HepG2 (cell line): ENCODE results near the gene ICE2. TPM values are rescaled to one million over a fixed set of nuclear protein-coding genes. Genes with fewer than 3 reads are reported as not detected.

Source experiments
- DR1 ChIP-seq: sonication (generic); formaldehyde crosslinking; IDR thresholded peaks from 2 replicates; pipeline ENCODE4 v1.8.0; 2021; ENCODE audit warnings: mild to moderate bottlenecking, missing genetic modification reagents, inconsistent platforms
- EP300 ChIP-seq, 3 experiments: sonication (generic) in 1 of 3; formaldehyde crosslinking in 1 of 3; IDR thresholded peaks; 2 replicates each; pipeline versions ENCODE4 v1.5.1 to v1.6.1; 2011 to 2020; ENCODE audit warnings: low read depth in 2 of 3, low read length in 2 of 3, borderline replicate concordance in 1 of 3, improper control_type of control experiment in 1 of 3, mild to moderate bottlenecking in 1 of 3, missing genetic modification reagents in 1 of 3, moderate library complexity in 1 of 3
- GATAD1 ChIP-seq: IDR thresholded peaks from 2 replicates; pipeline ENCODE4 v1.6.1; 2016; ENCODE audit warnings: missing genetic modification reagents, missing compliant biosample characterization
- HES4 ChIP-seq: sonication (generic); formaldehyde crosslinking; IDR thresholded peaks from 2 replicates; pipeline ENCODE4 v1.9.0; 2021; ENCODE audit warnings: mild to moderate bottlenecking, missing genetic modification reagents, borderline replicate concordance
- HNRNPLL ChIP-seq: fragments of 200-400 bp; formaldehyde crosslinking; IDR thresholded peaks from 2 replicates; pipeline ENCODE4 v1.6.1; 2017; ENCODE audit warnings: mild to moderate bottlenecking, low read depth, low read length; ENCODE audit not compliant: poor library complexity, severe bottlenecking
- JARID2 ChIP-seq: sonication (generic); formaldehyde crosslinking; IDR thresholded peaks from 2 replicates; pipeline ENCODE4 v1.8.1; 2023; ENCODE audit warnings: missing genetic modification reagents, inconsistent platforms; ENCODE audit not compliant: insufficient replicate concordance
- KMT2B ChIP-seq: IDR thresholded peaks from 2 replicates; pipeline ENCODE4 v1.6.1; 2016; ENCODE audit warnings: missing genetic modification reagents, missing compliant biosample characterization
- NR2C2 ChIP-seq: sonication (generic); formaldehyde crosslinking; IDR thresholded peaks from 2 replicates; pipeline ENCODE4 v1.4.0; 2020; ENCODE audit warnings: missing genetic modification reagents, mild to moderate bottlenecking, moderate library complexity, borderline replicate concordance
- PHF21A ChIP-seq: sonication (generic); formaldehyde crosslinking; IDR thresholded peaks from 2 replicates; pipeline ENCODE4 v1.5.0; 2020; ENCODE audit warnings: mild to moderate bottlenecking, missing genetic modification reagents
- PITX1 ChIP-seq: sonication (generic); formaldehyde crosslinking; IDR thresholded peaks from 2 replicates; pipeline ENCODE4 v1.5.1; 2020; ENCODE audit warnings: mild to moderate bottlenecking, missing genetic modification reagents
- PLSCR1 ChIP-seq: sonication (generic); formaldehyde crosslinking; IDR thresholded peaks from 2 replicates; pipeline ENCODE4 v1.5.0; 2020; ENCODE audit warnings: missing genetic modification reagents, mild to moderate bottlenecking, borderline replicate concordance
- POLR2AphosphoS2 ChIP-seq: IDR thresholded peaks from 2 replicates; pipeline ENCODE4 v1.6.1; 2011; ENCODE audit warnings: low read depth, low read length, improper control_type of control experiment
- RNF2 ChIP-seq: fragments of 450-650 bp; conservative IDR thresholded peaks from 2 replicates; pipeline ENCODE4 v1.6.1; 2016; ENCODE audit warnings: low read depth
- SOX5 ChIP-seq: IDR thresholded peaks from 2 replicates; pipeline ENCODE4 v1.6.1; 2016; ENCODE audit warnings: borderline replicate concordance
- TBP ChIP-seq: sonication (generic); formaldehyde crosslinking; IDR thresholded peaks from 2 replicates; pipeline ENCODE4 v1.5.0; 2020; ENCODE audit warnings: missing genetic modification reagents
- ZNF570 ChIP-seq: sonication (generic); formaldehyde crosslinking; IDR thresholded peaks from 2 replicates; pipeline ENCODE4 v1.4.0; 2020; ENCODE audit warnings: mild to moderate bottlenecking, missing genetic modification reagents, borderline replicate concordance
- ZNF709 ChIP-seq: sonication (generic); formaldehyde crosslinking; IDR thresholded peaks from 2 replicates; pipeline ENCODE4 v1.5.0; 2020; ENCODE audit warnings: mild to moderate bottlenecking, missing genetic modification reagents
- ZNF788 ChIP-seq: sonication (generic); formaldehyde crosslinking; IDR thresholded peaks from 2 replicates; pipeline ENCODE4 v1.5.0; 2020; ENCODE audit warnings: mild to moderate bottlenecking, missing genetic modification reagents, borderline replicate concordance
- polyA plus RNA-seq, 8 experiments: library from polyadenylated mRNA; depleted of rRNA in 3 of 8; stranded (reverse) in 7 of 8; unstranded in 1 of 8; fragments of >200 nt; fragmentation: Illumina TruSeq in 4 of 8; extraction: Trizol in 4 of 8; gene quantifications; 2 replicates each; pipeline versions ENCODE4 v1.2.1 to v1.2.3, GENCODE V29; 2011 to 2016; ENCODE audit warnings: low read depth in 4 of 8, missing spikeins in 1 of 8, mixed read lengths in 1 of 8; ENCODE audit not compliant: insufficient read depth in 1 of 8
- total RNA-seq, 5 experiments: library from RNA; depleted of rRNA; stranded (reverse); fragments of >200 nt; fragmentation: Illumina TruSeq; extraction: Trizol; gene quantifications; 2 replicates each; pipeline ENCODE4 v1.2.3, GENCODE V29; 2016; ENCODE audit warnings: low read depth in 1 of 5
- TF ChIP-seq, protein P1 (sequence below): IDR thresholded peaks from 2 replicates; pipeline ENCODE4 v1.6.1; 2016
- TF ChIP-seq, protein P2 (sequence below): sonication (generic); formaldehyde crosslinking; conservative IDR thresholded peaks from 2 replicates; pipeline ENCODE4 v1.8.0; 2022; ENCODE audit warnings: mild to moderate bottlenecking, moderate library complexity, missing genetic modification reagents
- TF ChIP-seq, protein P3 (sequence below): sonication (generic); formaldehyde crosslinking; IDR thresholded peaks from 2 replicates; pipeline ENCODE4 v1.4.0; 2020; ENCODE audit warnings: missing genetic modification reagents; ENCODE audit errors: not compliant biosample characterization
- TF ChIP-seq, protein P4 (sequence below): sonication (generic); formaldehyde crosslinking; IDR thresholded peaks from 2 replicates; pipeline ENCODE4 v1.5.1; 2020; ENCODE audit warnings: mild to moderate bottlenecking, missing genetic modification reagents, moderate library complexity

The ICE2 gene
- total and polyA plus RNA-seq, 2 of the 13 experiments (the other 11 are each of a cell fraction or from before 2014, with no cell fraction given) = 24.8 to 26.4 TPM

GRCh38 chr15:60478566-60479360 is at the start of gene ICE2 (continued):
- TF ChIP-seq ZNF570 (CRISPR knock-in tag) (no peak), PLSCR1 (no peak), DR1 (CRISPR knock-in tag) (peak; percentile 99), POLR2AphosphoS2 (peak; percentile 87), TBP (CRISPR knock-in tag) (0 out of 2 replicates have a peak, but pooled peaks have one; percentile 59), HES4 (peak; percentile 69; the same call in 1 of the 2 replicates), SOX5 (CRISPR knock-in tag) (peak; percentile 60; the same call in 1 of the 2 replicates), HNRNPLL (peak; percentile 91), GATAD1 (CRISPR knock-in tag) (peak; percentile 93), RNF2 (peak; percentile 71; the same call in 1 of the 2 replicates), EP300 (IDR thresholded peaks at IDR 0.05; ENCODE audit: low read depth in 2 of 2, low read length in 2 of 2) (no peak), EP300 (CRISPR knock-in tag; IDR thresholded peaks at IDR 0.05; ENCODE audit: borderline replicate concordance) (no peak; the same call in 1 of the 2 replicates), PHF21A (0 out of 2 replicates have a peak, but pooled peaks have one; percentile 59), JARID2 (CRISPR knock-in tag) (no peak), NR2C2 (CRISPR knock-in tag) (peak; percentile 71), PITX1 (CRISPR knock-in tag) (peak; percentile 80), KMT2B (CRISPR knock-in tag) (peak; percentile 97), ZNF709 (peak; percentile 79), ZNF788 (peak; percentile 92)
- TF ChIP-seq, protein P1, sequence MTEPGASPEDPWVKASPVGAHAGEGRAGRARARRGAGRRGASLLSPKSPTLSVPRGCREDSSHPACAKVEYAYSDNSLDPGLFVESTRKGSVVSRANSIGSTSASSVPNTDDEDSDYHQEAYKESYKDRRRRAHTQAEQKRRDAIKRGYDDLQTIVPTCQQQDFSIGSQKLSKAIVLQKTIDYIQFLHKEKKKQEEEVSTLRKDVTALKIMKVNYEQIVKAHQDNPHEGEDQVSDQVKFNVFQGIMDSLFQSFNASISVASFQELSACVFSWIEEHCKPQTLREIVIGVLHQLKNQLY (CRISPR knock-in tag) = peak; percentile 8; the same call in 1 of the 2 replicates
- TF ChIP-seq, protein P2, sequence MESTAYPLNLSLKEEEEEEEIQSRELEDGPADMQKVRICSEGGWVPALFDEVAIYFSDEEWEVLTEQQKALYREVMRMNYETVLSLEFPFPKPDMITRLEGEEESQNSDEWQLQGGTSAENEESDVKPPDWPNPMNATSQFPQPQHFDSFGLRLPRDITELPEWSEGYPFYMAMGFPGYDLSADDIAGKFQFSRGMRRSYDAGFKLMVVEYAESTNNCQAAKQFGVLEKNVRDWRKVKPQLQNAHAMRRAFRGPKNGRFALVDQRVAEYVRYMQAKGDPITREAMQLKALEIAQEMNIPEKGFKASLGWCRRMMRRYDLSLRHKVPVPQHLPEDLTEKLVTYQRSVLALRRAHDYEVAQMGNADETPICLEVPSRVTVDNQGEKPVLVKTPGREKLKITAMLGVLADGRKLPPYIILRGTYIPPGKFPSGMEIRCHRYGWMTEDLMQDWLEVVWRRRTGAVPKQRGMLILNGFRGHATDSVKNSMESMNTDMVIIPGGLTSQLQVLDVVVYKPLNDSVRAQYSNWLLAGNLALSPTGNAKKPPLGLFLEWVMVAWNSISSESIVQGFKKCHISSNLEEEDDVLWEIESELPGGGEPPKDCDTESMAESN (CRISPR knock-in tag) = peak; percentile 87
- TF ChIP-seq, protein P3, sequence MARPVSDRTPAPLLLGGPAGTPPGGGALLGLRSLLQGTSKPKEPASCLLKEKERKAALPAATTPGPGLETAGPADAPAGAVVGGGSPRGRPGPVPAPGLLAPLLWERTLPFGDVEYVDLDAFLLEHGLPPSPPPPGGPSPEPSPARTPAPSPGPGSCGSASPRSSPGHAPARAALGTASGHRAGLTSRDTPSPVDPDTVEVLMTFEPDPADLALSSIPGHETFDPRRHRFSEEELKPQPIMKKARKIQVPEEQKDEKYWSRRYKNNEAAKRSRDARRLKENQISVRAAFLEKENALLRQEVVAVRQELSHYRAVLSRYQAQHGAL (CRISPR knock-in tag) = no peak
- TF ChIP-seq, protein P4, sequence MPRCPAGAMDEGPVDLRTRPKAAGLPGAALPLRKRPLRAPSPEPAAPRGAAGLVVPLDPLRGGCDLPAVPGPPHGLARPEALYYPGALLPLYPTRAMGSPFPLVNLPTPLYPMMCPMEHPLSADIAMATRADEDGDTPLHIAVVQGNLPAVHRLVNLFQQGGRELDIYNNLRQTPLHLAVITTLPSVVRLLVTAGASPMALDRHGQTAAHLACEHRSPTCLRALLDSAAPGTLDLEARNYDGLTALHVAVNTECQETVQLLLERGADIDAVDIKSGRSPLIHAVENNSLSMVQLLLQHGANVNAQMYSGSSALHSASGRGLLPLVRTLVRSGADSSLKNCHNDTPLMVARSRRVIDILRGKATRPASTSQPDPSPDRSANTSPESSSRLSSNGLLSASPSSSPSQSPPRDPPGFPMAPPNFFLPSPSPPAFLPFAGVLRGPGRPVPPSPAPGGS (CRISPR knock-in tag) = peak; percentile 85
